Nephron progenitor cell (in vitro differentiated cells): ENCODE measurements around the gene GSPT1.
A peak's percentile ranks its signal among the peaks of the same experiment; 100 is the strongest.

ENCODE experiments used
- DNase-seq: peaks from one replicate; pipeline ENCODE4 v3.0.0; 2021
- H3K27ac Mint-ChIP-seq: 2 replicates; pipeline ENCODE4 v1.8.0; 2021; ENCODE audit warnings: mild to moderate bottlenecking, moderate library complexity, mixed read lengths
- H3K27me3 Mint-ChIP-seq: 2 replicates; pipeline ENCODE4 v1.8.0; 2021; ENCODE audit warnings: mild to moderate bottlenecking, low read depth, mixed read lengths; ENCODE audit not compliant: poor library complexity
- H3K36me3 Mint-ChIP-seq: 2 replicates; pipeline ENCODE4 v1.8.0; 2021; ENCODE audit warnings: low read depth, mixed read lengths
- H3K4me1 Mint-ChIP-seq: 2 replicates; pipeline ENCODE4 v1.8.0; 2021; ENCODE audit warnings: mixed read lengths
- H3K4me3 Mint-ChIP-seq: 2 replicates; pipeline ENCODE4 v1.8.0; 2021; ENCODE audit warnings: mild to moderate bottlenecking, moderate library complexity, mixed read lengths
- H3K9me3 Mint-ChIP-seq: 2 replicates; pipeline ENCODE4 v1.8.0; 2021; ENCODE audit warnings: mild to moderate bottlenecking, moderate library complexity, mixed read lengths
- CTCF ChIP-seq: fragments of 200-600 bp; sonication (generic); IDR thresholded peaks from 2 replicates; pipeline ENCODE4 v1.5.0; 2021; ENCODE audit warnings: antibody characterized with exemption

Gene GSPT1

DNA sequence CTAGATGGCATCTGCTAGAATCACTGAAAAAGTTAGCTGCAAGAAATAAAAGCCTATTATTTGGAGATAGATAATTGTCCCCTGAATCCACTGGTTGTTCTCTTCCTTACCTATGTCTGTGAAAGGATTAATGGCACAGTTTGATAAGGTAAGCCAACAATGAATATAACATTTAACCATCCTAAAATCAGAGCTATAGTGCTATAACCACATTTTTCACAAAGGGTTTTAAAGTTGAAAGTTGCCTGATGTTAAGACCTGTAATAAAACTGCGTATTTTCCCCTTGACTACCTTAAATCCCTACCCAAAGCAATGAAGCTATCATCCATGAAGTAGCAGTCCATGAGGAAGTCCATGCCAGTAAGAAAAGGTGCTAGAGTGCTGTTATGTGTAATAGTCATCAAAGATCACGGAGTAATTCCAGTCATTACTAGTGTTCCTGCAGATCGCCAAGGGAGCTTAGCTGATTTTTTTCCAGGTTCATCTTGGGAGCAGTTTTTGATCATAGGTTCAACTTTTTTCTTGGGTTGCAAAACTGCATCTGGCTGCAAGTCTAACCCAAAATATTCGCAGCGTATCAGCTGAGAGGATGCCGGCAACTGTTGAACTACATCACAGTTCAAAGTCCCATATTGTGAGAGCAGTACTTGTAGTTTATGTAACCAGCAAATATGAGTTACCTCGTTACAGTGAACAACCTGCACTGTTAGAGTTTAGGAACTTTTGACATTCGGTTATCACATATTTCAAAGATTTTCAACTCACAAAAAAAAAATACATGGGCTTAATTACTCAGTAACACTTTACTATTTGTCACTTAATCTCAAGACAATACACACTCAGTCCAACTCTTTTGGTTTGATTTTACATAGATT lies 46.2 kb downstream of the GSPT1 start:
- Mint-ChIP-seq H3K9me3 (no peaks in the 10 kb centered on the region), H3K27ac (no peak overlapping the region), H3K36me3 (peaks cover 22% of the 10 kb centered on the region), H3K4me3 (no peak overlapping the region), H3K27me3 (no peaks in the 10 kb centered on the region), H3K4me1 (peaks cover 9% of the 10 kb centered on the region)
- no peak for TF ChIP-seq CTCF
- no peak for DNase-seq

GRCh38 chr16:11868412-11868980 lies 47.3 kb downstream of the GSPT1 start:
- no peaks in the 10 kb centered on the region for H3K27me3 Mint-ChIP-seq
- no peak overlapping the region for H3K4me3 Mint-ChIP-seq
- peaks cover 14% of the 10 kb centered on the region for H3K36me3 Mint-ChIP-seq
- peaks cover 9% of the 10 kb centered on the region for H3K4me1 Mint-ChIP-seq
- H3K27ac Mint-ChIP-seq = no peak overlapping the region
- TF ChIP-seq CTCF = no peak
- DNase-seq = no peak
- H3K9me3 Mint-ChIP-seq = no peaks in the 10 kb centered on the region

- Mint-ChIP-seq H3K4me3 (no peak overlapping the region), H3K27ac (no peak overlapping the region), H3K9me3 (no peaks in the 10 kb centered on the region), H3K27me3 (no peaks in the 10 kb centered on the region), H3K36me3 (peaks cover 7% of the 10 kb centered on the region), H3K4me1 (peaks cover 2% of the 10 kb centered on the region)
- DNase-seq = no peak
- no peak for TF ChIP-seq CTCF
These were observed 53.3 kb downstream of the GSPT1 start for GRCh38 chr16:11862489-11862888.

GRCh38 chr16:11857161-11857560 lies 58.6 kb downstream of the GSPT1 start:
- H3K4me1 Mint-ChIP-seq = peaks cover 18% of the 10 kb centered on the region
- H3K27me3 Mint-ChIP-seq = no peaks in the 10 kb centered on the region
- no peak for DNase-seq
- no peak overlapping the region for H3K27ac Mint-ChIP-seq
- H3K9me3 Mint-ChIP-seq = no peaks in the 10 kb centered on the region
- H3K4me3 Mint-ChIP-seq = no peak overlapping the region
- no peak for TF ChIP-seq CTCF
- H3K36me3 Mint-ChIP-seq = peaks cover 16% of the 10 kb centered on the region

- Mint-ChIP-seq H3K9me3 (no peaks in the 10 kb centered on the region), H3K27ac (peak overlapping the region; percentile 97), H3K27me3 (no peaks in the 10 kb centered on the region), H3K4me3 (peak overlapping the region; percentile 99), H3K36me3 (peaks cover 38% of the 10 kb centered on the region), H3K4me1 (peaks cover 47% of the 10 kb centered on the region)
- no peak for DNase-seq
- no peak for TF ChIP-seq CTCF
These were observed 63.5 kb downstream of the GSPT1 start for GRCh38 chr16:11852092-11852809.
